Testis (tissue), 3 donors: ENCODE measurements around the gene POGLUT2. TPM values are rescaled to one million over a fixed set of nuclear protein-coding genes. Genes with fewer than 3 reads are reported as not detected.

Experiments
- DNase-seq: peaks from one replicate; pipeline ENCODE4 v3.0.0-alpha.2; 2019
- H3K27ac ChIP-seq, 2 donors: fragments of 200-600 bp; sonication (generic); one replicate each; pipeline ENCODE4 v1.5.1; 2019
- H3K27me3 ChIP-seq: fragments of 200-600 bp; sonication (generic); one replicate; pipeline ENCODE4 v1.5.1; 2019
- H3K36me3 ChIP-seq: fragments of 200-600 bp; sonication (generic); one replicate; pipeline ENCODE4 v1.5.1; 2017; ENCODE audit warnings: low read depth; ENCODE audit errors: missing control alignments
- H3K4me1 ChIP-seq: fragments of 200-600 bp; sonication (generic); one replicate; pipeline ENCODE4 v1.5.1; 2019
- H3K4me3 ChIP-seq, 2 donors: fragments of 200-600 bp; sonication (generic); one replicate each; pipeline ENCODE4 v1.5.1; 2017 to 2019
- H3K9me3 ChIP-seq: fragments of 200-600 bp; sonication (generic); one replicate; pipeline ENCODE4 v1.5.1; 2017
- POLR2A ChIP-seq: fragments of 450-650 bp; IDR thresholded peaks from one replicate; pipeline ENCODE4 v1.6.1; 2017; ENCODE audit warnings: antibody characterized with exemption, mild to moderate bottlenecking, moderate library complexity
- WGBS, 2 donors: methylation state at CpG; one replicate each; pipeline ENCODE4 v1.1.5; 2018; 5-methylcytosine and 5-hydroxymethylcytosine counted together
- intact Hi-C: fragments of 100-400 bp; cut with DNase I; formaldehyde crosslinking; loops from one replicate; pipeline ENCODE4 v1.15.1; 2023; ENCODE audit warnings: low total_unique reads
- polyA plus RNA-seq: library from polyadenylated mRNA; stranded (reverse); fragments of 350-450 nt; fragmentation: Illumina TruSeq; extraction: RNeasy Lipid Tissue Mini Kit (QIAGEN cat#74804); gene quantifications from one replicate; pipeline ENCODE4 v1.2.3, GENCODE V29; 2014; ENCODE audit warnings: low read depth, low replicate concordance; ENCODE audit not compliant: insufficient read depth
- total RNA-seq, 2 donors: library from RNA; depleted of rRNA; stranded (reverse); fragments of >200 nt; gene quantifications; one replicate each; pipeline ENCODE4 v1.2.3, GENCODE V29; 2016
- TF ChIP-seq, protein P1 (sequence below), 3 experiments: fragments of 450-650 bp in 2 of 3; fragments of 200-600 bp in 1 of 3; sonication (generic) in 1 of 3; IDR thresholded peaks; one replicate each; pipeline ENCODE4 v1.5.1; 2016 to 2019; ENCODE audit warnings: antibody characterized with exemption in 3 of 3, mild to moderate bottlenecking in 2 of 3, moderate library complexity in 1 of 3

POGLUT2 gene
- total and polyA plus RNA-seq, 3 donors from 2014 or later, result 2.5 to 4.1 (median 3.9) TPM

GRCh38 chr13:102836471-102836870 lies 37.7 kb upstream of the POGLUT2 start:
- DNase-seq, result no peak
- Histone ChIP-seq H3K9me3 (no peaks in the 10 kb centered on the region), H3K4me3 (no peak overlapping the region), H3K27ac (no peak overlapping the region), H3K4me1 (no peaks in the 10 kb centered on the region), H3K36me3 (no peaks in the 10 kb centered on the region), H3K27me3 (no peaks in the 10 kb centered on the region)
- 94% methylated on average over 4 of the region's 4 CpGs for WGBS, 2 donors
- TF ChIP-seq, protein P1, sequence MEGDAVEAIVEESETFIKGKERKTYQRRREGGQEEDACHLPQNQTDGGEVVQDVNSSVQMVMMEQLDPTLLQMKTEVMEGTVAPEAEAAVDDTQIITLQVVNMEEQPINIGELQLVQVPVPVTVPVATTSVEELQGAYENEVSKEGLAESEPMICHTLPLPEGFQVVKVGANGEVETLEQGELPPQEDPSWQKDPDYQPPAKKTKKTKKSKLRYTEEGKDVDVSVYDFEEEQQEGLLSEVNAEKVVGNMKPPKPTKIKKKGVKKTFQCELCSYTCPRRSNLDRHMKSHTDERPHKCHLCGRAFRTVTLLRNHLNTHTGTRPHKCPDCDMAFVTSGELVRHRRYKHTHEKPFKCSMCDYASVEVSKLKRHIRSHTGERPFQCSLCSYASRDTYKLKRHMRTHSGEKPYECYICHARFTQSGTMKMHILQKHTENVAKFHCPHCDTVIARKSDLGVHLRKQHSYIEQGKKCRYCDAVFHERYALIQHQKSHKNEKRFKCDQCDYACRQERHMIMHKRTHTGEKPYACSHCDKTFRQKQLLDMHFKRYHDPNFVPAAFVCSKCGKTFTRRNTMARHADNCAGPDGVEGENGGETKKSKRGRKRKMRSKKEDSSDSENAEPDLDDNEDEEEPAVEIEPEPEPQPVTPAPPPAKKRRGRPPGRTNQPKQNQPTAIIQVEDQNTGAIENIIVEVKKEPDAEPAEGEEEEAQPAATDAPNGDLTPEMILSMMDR (IDR thresholded peaks at IDR 0.05), result no peak
- TF ChIP-seq POLR2A, result no peak
- intact Hi-C loops, result no loop called here

- H3K4me3 ChIP-seq, result no peak overlapping the region
- WGBS, 2 donors, result 41 to 58% methylated on average over 4 of the region's 4 CpGs
- intact Hi-C loops, result no loop called here
- no peaks in the 10 kb centered on the region for H3K27me3 ChIP-seq
- no peak overlapping the region for H3K27ac ChIP-seq
- no peaks in the 10 kb centered on the region for H3K4me1 ChIP-seq
- no peak for DNase-seq
- no peaks in the 10 kb centered on the region for H3K9me3 ChIP-seq
- TF ChIP-seq, protein P1 (IDR thresholded peaks at IDR 0.05), result no peak
- no peak for TF ChIP-seq POLR2A
- no peaks in the 10 kb centered on the region for H3K36me3 ChIP-seq
Measured at GRCh38 chr13:102830646-102831045, 31.9 kb upstream of the POGLUT2 start.

DNA sequence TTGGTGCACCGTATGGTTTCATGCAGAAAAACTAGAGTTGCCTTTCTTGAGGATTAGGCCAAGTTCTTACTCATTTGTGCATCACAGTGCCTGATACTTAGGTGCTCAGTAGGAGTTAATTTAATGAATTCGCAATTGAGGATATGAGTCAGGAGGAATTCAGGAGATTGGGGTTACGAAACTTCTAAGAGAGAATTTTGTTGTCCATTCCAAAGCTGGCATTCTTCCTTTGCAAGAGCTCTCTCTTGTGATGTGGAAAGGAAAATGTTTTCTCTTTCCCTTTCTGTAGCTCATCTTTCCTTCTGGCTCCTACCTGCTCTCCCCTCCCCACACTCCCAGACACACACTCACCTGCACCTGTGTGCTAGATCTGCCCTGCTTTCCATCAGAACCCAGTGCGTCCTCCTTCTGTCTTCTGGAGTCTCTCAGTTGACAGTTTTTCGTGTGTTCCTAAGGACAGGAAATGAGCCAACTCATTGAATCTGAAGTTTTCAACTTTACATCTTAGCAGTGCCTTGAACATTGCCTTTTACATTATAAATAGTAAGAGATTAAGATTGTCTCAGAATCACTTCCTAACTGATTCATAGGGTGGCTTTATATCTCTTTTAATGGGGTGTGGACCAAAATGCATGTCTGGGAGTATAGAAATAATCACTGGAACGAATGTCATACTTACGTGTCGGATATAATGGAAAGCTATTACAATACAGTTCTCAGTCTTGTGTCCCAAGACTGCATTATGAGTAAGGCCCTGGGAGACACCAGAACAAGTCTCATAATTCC lies 27.3 kb upstream of the POGLUT2 start:
- DNase-seq, result no peak
- H3K36me3 ChIP-seq, result no peaks in the 10 kb centered on the region
- no peaks in the 10 kb centered on the region for H3K4me1 ChIP-seq
- 86 to 91% methylated on average over 8 of the region's 8 CpGs for WGBS, 2 donors
- no peak for TF ChIP-seq POLR2A
- TF ChIP-seq, protein P1 (IDR thresholded peaks at IDR 0.05), result no peak
- intact Hi-C loops, result no loop called here
- H3K4me3 ChIP-seq, result no peak overlapping the region
- H3K27me3 ChIP-seq, result no peaks in the 10 kb centered on the region
- H3K9me3 ChIP-seq, result no peaks in the 10 kb centered on the region
- no peak overlapping the region for H3K27ac ChIP-seq

DNA sequence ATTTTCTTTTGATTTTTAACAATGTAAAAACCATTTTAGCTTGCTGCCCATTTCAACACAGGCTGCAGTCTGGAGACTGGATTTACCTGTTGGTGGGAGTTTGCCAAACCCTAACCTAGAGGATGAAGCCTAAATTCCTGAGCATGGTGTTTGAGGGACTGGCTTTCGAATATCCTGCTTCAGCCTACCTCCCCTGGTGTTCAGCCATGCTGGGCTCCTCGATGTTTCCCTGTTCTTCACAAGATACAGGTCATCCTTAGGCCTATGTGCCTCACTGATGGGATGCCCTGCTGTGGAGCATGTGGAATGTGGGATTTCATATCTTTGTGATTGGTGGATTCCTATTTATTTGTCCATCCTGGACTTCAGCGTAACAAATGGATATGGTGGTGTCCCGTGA lies 26.6 kb upstream of the POGLUT2 start:
- TF ChIP-seq, protein P1 (IDR thresholded peaks at IDR 0.05), result no peak
- TF ChIP-seq POLR2A, result no peak
- Histone ChIP-seq H3K27me3 (no peaks in the 10 kb centered on the region), H3K4me1 (no peaks in the 10 kb centered on the region), H3K4me3 (no peak overlapping the region), H3K9me3 (no peaks in the 10 kb centered on the region), H3K36me3 (no peaks in the 10 kb centered on the region), H3K27ac (no peak overlapping the region)
- WGBS, 2 donors, result 96 to 97% methylated on average over 3 to 4 of the region's 4 CpGs
- no peak for DNase-seq
- intact Hi-C loops, result no loop called here

GRCh38 chr13:102817907-102818306 lies 19.1 kb upstream of the POGLUT2 start:
- no peak for TF ChIP-seq POLR2A
- TF ChIP-seq, protein P1 (IDR thresholded peaks at IDR 0.05), result no peak
- no peaks in the 10 kb centered on the region for H3K4me1 ChIP-seq
- no peak for DNase-seq
- no peaks in the 10 kb centered on the region for H3K27me3 ChIP-seq
- H3K27ac ChIP-seq, result no peak overlapping the region
- no peaks in the 10 kb centered on the region for H3K36me3 ChIP-seq
- H3K9me3 ChIP-seq, result no peaks in the 10 kb centered on the region
- intact Hi-C loops, result no loop called here
- H3K4me3 ChIP-seq, result no peak overlapping the region
